Islet of Langerhans (tissue), 1 donor: Measurements from ENCODE around the gene PDZK1.
A peak's percentile ranks its signal among the peaks of the same experiment; 100 is the strongest.
"Not testable (repeated sequence)": the region's sequence is repeated elsewhere in the genome, so short reads cannot be mapped to it uniquely, and the experiment has no call there.

Source experiments
- FAIRE-seq: peaks from one replicate; lab custom pipeline; 2011; peaks lifted over from hg19 to GRCh38; lab: Jason Lieb, UNC

The PDZK1 gene

GRCh38 chr1:145707183-145707867 is at the start of gene PDZK1:
PDZK1 (minus strand) TSS chr1:145707368; CDS start chr1:145688021, 19,347 bp downstream.
- FAIRE-seq, result peak; percentile 93

- no peak for FAIRE-seq
Observed at GRCh38 chr1:145751491-145752037, 44.4 kb upstream of the PDZK1 start.

GRCh38 chr1:145750426-145750825 is 43.3 kb upstream of the PDZK1 start:
- FAIRE-seq, result no peak

GRCh38 chr1:145747398-145748247 is 40.5 kb upstream of the PDZK1 start:
- FAIRE-seq, result no peak

- peak; percentile 21 for FAIRE-seq
Observed at GRCh38 chr1:145740269-145740668, 33.1 kb upstream of the PDZK1 start.

- FAIRE-seq, result no peak
Observed at GRCh38 chr1:145736191-145736590, 29.0 kb upstream of the PDZK1 start.

- no peak for FAIRE-seq
Observed at GRCh38 chr1:145730900-145731299, 23.7 kb upstream of the PDZK1 start.

- no peak for FAIRE-seq
Observed at GRCh38 chr1:145730467-145730866, 23.3 kb upstream of the PDZK1 start.

GRCh38 chr1:145729666-145730436 is 22.7 kb upstream of the PDZK1 start:
- FAIRE-seq, result no peak

- no peak for FAIRE-seq
Observed at GRCh38 chr1:145729196-145729595, 22.0 kb upstream of the PDZK1 start.

- FAIRE-seq, result not testable (repeated sequence)
Observed at GRCh38 chr1:145726193-145726592, 19.0 kb upstream of the PDZK1 start.

- FAIRE-seq, result no peak
Observed at GRCh38 chr1:145720878-145721671, 13.9 kb upstream of the PDZK1 start.

GRCh38 chr1:145720556-145720877 is 13.3 kb upstream of the PDZK1 start:
- FAIRE-seq, result no peak

GRCh38 chr1:145719230-145720079 is 12.3 kb upstream of the PDZK1 start, which contains the start of gene CD160:
CD160 (plus strand) TSS chr1:145719499; CDS start chr1:145728328, 8,829 bp downstream.
- FAIRE-seq, result no peak

GRCh38 chr1:145718465-145718864 is 11.3 kb upstream of the PDZK1 start:
- not testable (repeated sequence) for FAIRE-seq

GRCh38 chr1:145717833-145718232 is 10.7 kb upstream of the PDZK1 start:
- FAIRE-seq, result no peak

- no peak for FAIRE-seq
Observed at GRCh38 chr1:145716641-145717345, 9.6 kb upstream of the PDZK1 start.

- no peak for FAIRE-seq
Observed at GRCh38 chr1:145714524-145715111, 7.5 kb upstream of the PDZK1 start.

GRCh38 chr1:145711213-145711651 is 4.1 kb upstream of the PDZK1 start:
- FAIRE-seq, result peak; percentile 24
